HepG2 (cell line): ENCODE results near the gene ZBTB45. TPM values are rescaled to one million over a fixed set of nuclear protein-coding genes. Genes with fewer than 3 reads are reported as not detected.

Experiments used
- EZH2 ChIP-seq: conservative IDR thresholded peaks from 2 replicates; pipeline ENCODE4 v1.6.1; 2012; ENCODE audit warnings: mild to moderate bottlenecking, low read depth, low read length, moderate library complexity
- KLF9 ChIP-seq: IDR thresholded peaks from 2 replicates; pipeline ENCODE4 v1.6.1; 2016; ENCODE audit warnings: low read depth
- MTF1 ChIP-seq: sonication (generic); formaldehyde crosslinking; IDR thresholded peaks from 2 replicates; pipeline ENCODE4 v1.5.0; 2020; ENCODE audit warnings: missing genetic modification reagents
- MYC ChIP-seq: sonication (generic); formaldehyde crosslinking; IDR thresholded peaks from 2 replicates; pipeline ENCODE4 v1.9.0; 2021; ENCODE audit warnings: missing genetic modification reagents, borderline replicate concordance
- SRF ChIP-seq: IDR thresholded peaks from 2 replicates; pipeline ENCODE4 v1.6.1; 2011; ENCODE audit warnings: mild to moderate bottlenecking, low read depth, low read length, moderate library complexity
- TCF7L2 ChIP-seq: IDR thresholded peaks from 2 replicates; pipeline ENCODE4 v1.6.1; 2011; ENCODE audit warnings: mild to moderate bottlenecking, low read depth, low read length, moderate library complexity
- ZBTB34 ChIP-seq: sonication (generic); formaldehyde crosslinking; IDR thresholded peaks from 2 replicates; pipeline ENCODE4 v1.8.0; 2022; ENCODE audit warnings: mild to moderate bottlenecking, missing genetic modification reagents
- ZNF704 ChIP-seq: sonication (generic); formaldehyde crosslinking; IDR thresholded peaks from 2 replicates; pipeline ENCODE4 v1.8.1; 2023; ENCODE audit warnings: mild to moderate bottlenecking, inconsistent platforms, moderate library complexity, missing genetic modification reagents, borderline replicate concordance
- polyA plus RNA-seq, 8 experiments: library from polyadenylated mRNA; depleted of rRNA in 3 of 8; stranded (reverse) in 7 of 8; unstranded in 1 of 8; fragments of >200 nt; fragmentation: Illumina TruSeq in 4 of 8; extraction: Trizol in 4 of 8; gene quantifications; 2 replicates each; pipeline versions ENCODE4 v1.2.1 to v1.2.3, GENCODE V29; 2011 to 2016; ENCODE audit warnings: low read depth in 4 of 8, missing spikeins in 1 of 8, mixed read lengths in 1 of 8; ENCODE audit not compliant: insufficient read depth in 1 of 8
- total RNA-seq, 5 experiments: library from RNA; depleted of rRNA; stranded (reverse); fragments of >200 nt; fragmentation: Illumina TruSeq; extraction: Trizol; gene quantifications; 2 replicates each; pipeline ENCODE4 v1.2.3, GENCODE V29; 2016; ENCODE audit warnings: low read depth in 1 of 5
- TF ChIP-seq, protein P1 (sequence below): IDR thresholded peaks from 2 replicates; pipeline ENCODE4 v1.6.1; 2016; ENCODE audit warnings: missing compliant biosample characterization, missing genetic modification reagents, borderline replicate concordance
- TF ChIP-seq, protein P2 (sequence below): sonication (generic); formaldehyde crosslinking; IDR thresholded peaks from 2 replicates; pipeline ENCODE4 v1.5.1; 2020; ENCODE audit warnings: mild to moderate bottlenecking, missing genetic modification reagents
- TF ChIP-seq, protein P3 (sequence below): sonication (generic); formaldehyde crosslinking; IDR thresholded peaks from 2 replicates; pipeline ENCODE4 v1.4.0; 2020; ENCODE audit warnings: missing genetic modification reagents, borderline replicate concordance
- TF ChIP-seq, protein P4 (sequence below): sonication (generic); formaldehyde crosslinking; IDR thresholded peaks from 2 replicates; pipeline ENCODE4 v1.9.0; 2022; ENCODE audit warnings: missing genetic modification reagents, mild to moderate bottlenecking, borderline replicate concordance
- TF ChIP-seq, protein P5 (sequence below): fragments of 450-650 bp; IDR thresholded peaks from 2 replicates; pipeline ENCODE4 v1.6.1; 2016

Gene ZBTB45
- total and polyA plus RNA-seq, 2 of the 13 experiments (the other 11 are each of a cell fraction or from before 2014, with no cell fraction given) = 3.0 to 3.7 TPM

DNA sequence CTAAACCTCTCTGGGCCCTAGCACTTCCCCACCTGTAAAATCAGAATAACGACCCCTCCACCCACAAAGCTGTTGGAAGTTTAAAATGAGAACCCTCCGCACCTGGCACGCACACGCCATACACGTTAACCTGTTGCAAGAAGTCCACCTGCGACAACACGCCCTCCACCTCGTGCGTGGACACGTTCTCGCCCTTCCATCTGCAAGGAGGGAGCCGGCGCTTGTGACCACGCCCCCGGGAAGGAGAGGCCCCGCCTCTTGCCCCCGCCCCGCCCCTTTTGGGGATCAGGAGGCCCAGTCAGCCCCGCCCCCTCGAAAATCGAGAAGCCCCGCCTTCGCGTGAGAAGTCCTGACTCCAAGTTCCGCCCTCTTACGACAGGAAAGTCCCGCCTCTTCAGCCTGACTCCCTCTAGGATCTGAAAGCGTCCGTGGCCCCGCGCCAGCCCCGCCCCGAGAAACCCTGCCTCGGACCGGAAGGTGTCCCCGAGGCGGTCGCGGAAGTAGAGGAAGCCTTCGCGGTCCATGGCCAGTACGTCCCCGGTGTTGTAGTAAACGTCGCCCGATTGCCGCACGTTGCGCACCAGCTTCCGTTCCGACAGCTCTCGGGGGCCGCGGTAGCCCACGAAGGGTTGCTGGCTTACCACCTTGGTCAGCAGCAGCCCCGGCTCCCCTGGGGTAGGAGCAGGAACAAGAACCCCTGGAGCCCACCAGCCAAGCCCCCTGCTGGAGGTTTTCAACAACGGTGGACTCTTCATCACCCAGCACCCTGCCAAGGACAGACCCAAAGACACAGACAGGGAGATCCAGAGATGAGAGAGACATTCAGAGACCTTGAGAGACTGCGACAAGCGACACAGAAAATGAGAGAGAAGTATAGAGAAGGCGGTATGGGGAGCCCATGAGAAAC is 20.3 kb downstream of the ZBTB45 start (continued):
- TF ChIP-seq, protein P1, sequence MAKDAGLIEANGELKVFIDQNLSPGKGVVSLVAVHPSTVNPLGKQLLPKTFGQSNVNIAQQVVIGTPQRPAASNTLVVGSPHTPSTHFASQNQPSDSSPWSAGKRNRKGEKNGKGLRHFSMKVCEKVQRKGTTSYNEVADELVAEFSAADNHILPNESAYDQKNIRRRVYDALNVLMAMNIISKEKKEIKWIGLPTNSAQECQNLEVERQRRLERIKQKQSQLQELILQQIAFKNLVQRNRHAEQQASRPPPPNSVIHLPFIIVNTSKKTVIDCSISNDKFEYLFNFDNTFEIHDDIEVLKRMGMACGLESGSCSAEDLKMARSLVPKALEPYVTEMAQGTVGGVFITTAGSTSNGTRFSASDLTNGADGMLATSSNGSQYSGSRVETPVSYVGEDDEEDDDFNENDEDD (CRISPR knock-in tag) = peak; percentile 71; the same call in 1 of the 2 replicates
- TF ChIP-seq SRF (peak; percentile 21; the same call in 1 of the 2 replicates), MYC (CRISPR knock-in tag) (peak; percentile 82), KLF9 (CRISPR knock-in tag) (0 out of 2 replicates have a peak, but pooled peaks have one; percentile 14), ZBTB34 (CRISPR knock-in tag) (0 out of 2 replicates have a peak, but pooled peaks have one; percentile 44), MTF1 (CRISPR knock-in tag) (no peak), TCF7L2 (no peak), ZNF704 (0 out of 2 replicates have a peak, but pooled peaks have one; percentile 63), EZH2 (no peak)
- TF ChIP-seq, protein P2, sequence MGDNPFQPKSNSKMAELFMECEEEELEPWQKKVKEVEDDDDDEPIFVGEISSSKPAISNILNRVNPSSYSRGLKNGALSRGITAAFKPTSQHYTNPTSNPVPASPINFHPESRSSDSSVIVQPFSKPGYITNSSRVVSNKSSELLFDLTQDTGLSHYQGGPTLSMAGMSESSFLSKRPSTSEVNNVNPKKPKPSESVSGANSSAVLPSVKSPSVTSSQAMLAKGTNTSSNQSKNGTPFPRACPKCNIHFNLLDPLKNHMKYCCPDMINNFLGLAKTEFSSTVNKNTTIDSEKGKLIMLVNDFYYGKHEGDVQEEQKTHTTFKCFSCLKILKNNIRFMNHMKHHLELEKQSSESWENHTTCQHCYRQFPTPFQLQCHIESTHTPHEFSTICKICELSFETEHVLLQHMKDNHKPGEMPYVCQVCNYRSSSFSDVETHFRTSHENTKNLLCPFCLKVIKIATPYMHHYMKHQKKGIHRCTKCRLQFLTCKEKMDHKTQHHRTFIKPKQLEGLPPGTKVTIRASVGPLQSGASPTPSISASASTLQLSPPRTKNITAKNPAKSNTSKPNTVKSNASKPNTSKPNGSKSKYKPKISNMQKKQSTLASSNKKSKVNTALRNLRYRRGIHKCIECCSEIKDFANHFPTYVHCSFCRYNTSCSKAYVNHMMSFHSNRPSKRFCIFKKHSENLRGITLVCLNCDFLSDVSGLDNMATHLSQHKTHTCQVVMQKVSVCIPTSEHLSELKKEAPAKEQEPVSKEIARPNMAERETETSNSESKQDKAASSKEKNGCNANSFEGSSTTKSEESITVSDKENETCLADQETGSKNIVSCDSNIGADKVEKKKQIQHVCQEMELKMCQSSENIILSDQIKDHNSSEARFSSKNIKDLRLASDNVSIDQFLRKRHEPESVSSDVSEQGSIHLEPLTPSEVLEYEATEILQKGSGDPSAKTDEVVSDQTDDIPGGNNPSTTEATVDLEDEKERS (CRISPR knock-in tag) = no peak
- TF ChIP-seq, protein P3, sequence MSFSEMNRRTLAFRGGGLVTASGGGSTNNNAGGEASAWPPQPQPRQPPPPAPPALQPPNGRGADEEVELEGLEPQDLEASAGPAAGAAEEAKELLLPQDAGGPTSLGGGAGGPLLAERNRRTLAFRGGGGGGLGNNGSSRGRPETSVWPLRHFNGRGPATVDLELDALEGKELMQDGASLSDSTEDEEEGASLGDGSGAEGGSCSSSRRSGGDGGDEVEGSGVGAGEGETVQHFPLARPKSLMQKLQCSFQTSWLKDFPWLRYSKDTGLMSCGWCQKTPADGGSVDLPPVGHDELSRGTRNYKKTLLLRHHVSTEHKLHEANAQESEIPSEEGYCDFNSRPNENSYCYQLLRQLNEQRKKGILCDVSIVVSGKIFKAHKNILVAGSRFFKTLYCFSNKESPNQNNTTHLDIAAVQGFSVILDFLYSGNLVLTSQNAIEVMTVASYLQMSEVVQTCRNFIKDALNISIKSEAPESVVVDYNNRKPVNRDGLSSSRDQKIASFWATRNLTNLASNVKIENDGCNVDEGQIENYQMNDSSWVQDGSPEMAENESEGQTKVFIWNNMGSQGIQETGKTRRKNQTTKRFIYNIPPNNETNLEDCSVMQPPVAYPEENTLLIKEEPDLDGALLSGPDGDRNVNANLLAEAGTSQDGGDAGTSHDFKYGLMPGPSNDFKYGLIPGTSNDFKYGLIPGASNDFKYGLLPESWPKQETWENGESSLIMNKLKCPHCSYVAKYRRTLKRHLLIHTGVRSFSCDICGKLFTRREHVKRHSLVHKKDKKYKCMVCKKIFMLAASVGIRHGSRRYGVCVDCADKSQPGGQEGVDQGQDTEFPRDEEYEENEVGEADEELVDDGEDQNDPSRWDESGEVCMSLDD (CRISPR knock-in tag) = no peak; the same call in 1 of the 2 replicates
- TF ChIP-seq, protein P4, sequence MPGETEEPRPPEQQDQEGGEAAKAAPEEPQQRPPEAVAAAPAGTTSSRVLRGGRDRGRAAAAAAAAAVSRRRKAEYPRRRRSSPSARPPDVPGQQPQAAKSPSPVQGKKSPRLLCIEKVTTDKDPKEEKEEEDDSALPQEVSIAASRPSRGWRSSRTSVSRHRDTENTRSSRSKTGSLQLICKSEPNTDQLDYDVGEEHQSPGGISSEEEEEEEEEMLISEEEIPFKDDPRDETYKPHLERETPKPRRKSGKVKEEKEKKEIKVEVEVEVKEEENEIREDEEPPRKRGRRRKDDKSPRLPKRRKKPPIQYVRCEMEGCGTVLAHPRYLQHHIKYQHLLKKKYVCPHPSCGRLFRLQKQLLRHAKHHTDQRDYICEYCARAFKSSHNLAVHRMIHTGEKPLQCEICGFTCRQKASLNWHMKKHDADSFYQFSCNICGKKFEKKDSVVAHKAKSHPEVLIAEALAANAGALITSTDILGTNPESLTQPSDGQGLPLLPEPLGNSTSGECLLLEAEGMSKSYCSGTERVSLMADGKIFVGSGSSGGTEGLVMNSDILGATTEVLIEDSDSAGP (CRISPR knock-in tag) = peak; percentile 87
- TF ChIP-seq, protein P5, sequence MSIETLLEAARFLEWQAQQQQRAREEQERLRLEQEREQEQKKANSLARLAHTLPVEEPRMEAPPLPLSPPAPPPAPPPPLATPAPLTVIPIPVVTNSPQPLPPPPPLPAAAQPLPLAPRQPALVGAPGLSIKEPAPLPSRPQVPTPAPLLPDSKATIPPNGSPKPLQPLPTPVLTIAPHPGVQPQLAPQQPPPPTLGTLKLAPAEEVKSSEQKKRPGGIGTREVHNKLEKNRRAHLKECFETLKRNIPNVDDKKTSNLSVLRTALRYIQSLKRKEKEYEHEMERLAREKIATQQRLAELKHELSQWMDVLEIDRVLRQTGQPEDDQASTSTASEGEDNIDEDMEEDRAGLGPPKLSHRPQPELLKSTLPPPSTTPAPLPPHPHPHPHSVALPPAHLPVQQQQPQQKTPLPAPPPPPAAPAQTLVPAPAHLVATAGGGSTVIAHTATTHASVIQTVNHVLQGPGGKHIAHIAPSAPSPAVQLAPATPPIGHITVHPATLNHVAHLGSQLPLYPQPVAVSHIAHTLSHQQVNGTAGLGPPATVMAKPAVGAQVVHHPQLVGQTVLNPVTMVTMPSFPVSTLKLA = peak; percentile 38; the same call in 1 of the 2 replicates
